Suprapubic skin (tissue), 4 donors: ENCODE data around the gene PSG1. TPM values are rescaled to one million over a fixed set of nuclear protein-coding genes. Genes with fewer than 3 reads are reported as not detected.
"Not testable (repeated sequence)": the region's sequence is repeated elsewhere in the genome, so short reads cannot be mapped to it uniquely, and the experiment has no call there.

Source experiments
- DNase-seq, 2 donors: peaks; one replicate each; pipeline ENCODE4 v3.0.0-alpha.2; 2019; ENCODE audit warnings: low spot score in 2 of 2
- H3K27ac ChIP-seq: fragments of 200-600 bp; sonication (generic); one replicate; pipeline ENCODE4 v1.5.1; 2019
- H3K27me3 ChIP-seq: fragments of 200-600 bp; sonication (generic); one replicate; pipeline ENCODE4 v1.5.1; 2019
- H3K36me3 ChIP-seq: fragments of 200-600 bp; sonication (generic); one replicate; pipeline ENCODE4 v1.5.1; 2019
- H3K4me1 ChIP-seq: fragments of 200-600 bp; sonication (generic); one replicate; pipeline ENCODE4 v1.5.1; 2019
- H3K4me3 ChIP-seq: fragments of 200-600 bp; sonication (generic); one replicate; pipeline ENCODE4 v1.5.1; 2019; ENCODE audit warnings: mild to moderate bottlenecking
- H3K9me3 ChIP-seq: fragments of 200-600 bp; sonication (generic); one replicate; pipeline ENCODE4 v1.5.1; 2019
- CTCF ChIP-seq, 2 donors: fragments of 200-600 bp in 1 of 2; fragments of 450-650 bp in 1 of 2; sonication (generic) in 1 of 2; IDR thresholded peaks; one replicate each; pipeline ENCODE4 v1.5.1; 2016 to 2019; ENCODE audit warnings: antibody characterized with exemption in 2 of 2, mild to moderate bottlenecking in 1 of 2, moderate library complexity in 1 of 2
- EP300 ChIP-seq: sonication (generic); formaldehyde crosslinking; IDR thresholded peaks from one replicate; pipeline ENCODE4 v1.6.1; 2017; ENCODE audit warnings: antibody characterized with exemption
- POLR2A ChIP-seq, 2 donors: fragments of 450-650 bp; IDR thresholded peaks; one replicate each; pipeline ENCODE4 v1.6.1; 2017; ENCODE audit warnings: antibody characterized with exemption in 2 of 2, mild to moderate bottlenecking in 2 of 2, moderate library complexity in 2 of 2
- POLR2AphosphoS5 ChIP-seq, 3 donors: sonication (generic); formaldehyde crosslinking; IDR thresholded peaks; one replicate each; pipeline ENCODE4 v1.6.1; 2017; ENCODE audit warnings: antibody characterized with exemption in 3 of 3
- WGBS: methylation state at CpG from one replicate; pipeline ENCODE4 v1.1.5; 2018; 5-methylcytosine and 5-hydroxymethylcytosine counted together
- total RNA-seq, 4 donors: library from RNA; depleted of rRNA; stranded (reverse); fragments of >200 nt; gene quantifications; one replicate each; pipeline ENCODE4 v1.1.0, GENCODE V29; 2016

PSG1 gene
- total RNA-seq, 4 donors from 2014 or later, result not detected

DNA sequence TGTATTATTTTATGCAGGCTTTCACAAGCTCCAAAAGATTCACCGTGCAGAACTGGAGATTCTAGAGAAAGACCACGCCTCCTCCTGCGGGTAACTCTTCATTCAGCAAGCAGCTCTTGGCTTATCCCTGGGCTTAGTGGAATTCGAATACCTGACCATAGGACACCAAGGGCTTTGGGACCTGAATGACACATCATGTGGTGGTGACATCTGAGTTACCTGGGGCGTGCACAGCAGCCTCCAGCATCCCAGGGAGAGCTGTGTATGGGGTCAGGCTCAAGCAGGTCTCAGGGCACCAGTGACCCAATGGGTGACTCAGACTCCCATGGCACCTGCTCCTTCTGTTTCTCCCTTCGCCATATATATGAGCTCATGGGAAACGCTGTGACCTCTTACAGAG is 10.9 kb upstream of the PSG1 start:
- not testable (repeated sequence) for H3K36me3 ChIP-seq, H3K27ac ChIP-seq, H3K9me3 ChIP-seq, H3K4me1 ChIP-seq, H3K4me3 ChIP-seq, H3K27me3 ChIP-seq
- 88% methylated on average over 7 of the region's 7 CpGs for WGBS
- DNase-seq, result peak in 1 of 2 donors; percentile 53

- not testable (repeated sequence) for H3K27me3 ChIP-seq, H3K36me3 ChIP-seq, H3K4me3 ChIP-seq, H3K4me1 ChIP-seq, H3K27ac ChIP-seq, H3K9me3 ChIP-seq, DNase-seq
Measured at GRCh38 chr19:42887876-42888445, 8.4 kb upstream of the PSG1 start.

DNA sequence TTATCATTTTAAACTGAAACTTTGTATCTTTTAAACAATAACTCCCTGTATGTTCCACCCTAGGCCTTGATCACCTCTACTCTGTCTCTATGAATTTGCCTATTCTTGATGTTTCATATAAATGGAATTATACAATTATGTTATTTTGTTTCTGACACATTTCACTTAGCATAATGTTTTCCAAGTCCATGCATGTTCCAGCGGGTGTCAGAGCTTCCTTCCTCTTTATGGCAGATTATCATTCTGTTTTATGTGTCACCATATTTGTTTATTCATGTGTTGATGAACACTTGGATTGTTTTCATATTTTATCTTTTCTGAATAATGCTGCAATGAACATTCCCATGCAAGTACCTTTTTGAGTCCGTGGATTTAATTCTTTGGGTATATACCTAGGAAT is 3.2 kb upstream of the PSG1 start:
- not testable (repeated sequence) for H3K4me1 ChIP-seq, H3K9me3 ChIP-seq, H3K27ac ChIP-seq, DNase-seq, H3K27me3 ChIP-seq, H3K36me3 ChIP-seq, H3K4me3 ChIP-seq
- WGBS, result 60% methylated on average over 2 of the region's 2 CpGs

DNA sequence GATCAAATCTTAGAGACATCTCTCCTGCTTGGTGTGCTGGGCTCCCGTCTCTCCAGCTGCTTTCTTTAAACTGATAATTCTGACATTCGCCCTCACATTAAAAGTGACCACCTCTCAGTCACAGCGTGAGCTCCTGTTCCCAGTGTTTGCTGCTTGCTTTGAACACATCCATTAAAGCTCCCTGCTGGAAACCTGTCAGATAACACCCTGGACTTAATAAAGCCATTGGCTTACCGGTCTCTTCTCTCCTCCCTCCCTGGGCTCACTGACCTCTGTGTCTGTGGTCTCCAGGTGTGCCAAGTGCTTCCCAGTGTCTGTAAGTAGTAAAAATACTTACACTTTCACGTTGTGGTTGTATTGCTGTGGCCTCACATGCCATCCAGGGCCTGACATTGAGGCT is 2.5 kb upstream of the PSG1 start:
- 84% methylated on average over 5 of the region's 5 CpGs for WGBS
- not testable (repeated sequence) for H3K36me3 ChIP-seq

GRCh38 chr19:42881279-42881678 is 1.8 kb upstream of the PSG1 start:
- H3K9me3 ChIP-seq, DNase-seq, H3K36me3 ChIP-seq, H3K27me3 ChIP-seq, H3K4me1 ChIP-seq, H3K27ac ChIP-seq, H3K4me3 ChIP-seq: not testable (repeated sequence)
- 67% methylated on average over 7 of the region's 8 CpGs for WGBS

More for the DNA sequence above, 2.5 kb upstream of the PSG1 start:
- not testable (repeated sequence) for H3K27me3 ChIP-seq, H3K9me3 ChIP-seq, H3K27ac ChIP-seq, H3K4me1 ChIP-seq, H3K4me3 ChIP-seq
- peak in 1 of 2 donors; percentile 53 for DNase-seq

GRCh38 chr19:42880621-42881020 is 1.1 kb upstream of the PSG1 start:
- H3K4me3 ChIP-seq, H3K4me1 ChIP-seq, H3K36me3 ChIP-seq, H3K27me3 ChIP-seq, H3K27ac ChIP-seq, H3K9me3 ChIP-seq: not testable (repeated sequence)
- 86% methylated on average over 3 of the region's 9 CpGs for WGBS
- peak in 1 of 2 donors; percentile 72 for DNase-seq

DNA sequence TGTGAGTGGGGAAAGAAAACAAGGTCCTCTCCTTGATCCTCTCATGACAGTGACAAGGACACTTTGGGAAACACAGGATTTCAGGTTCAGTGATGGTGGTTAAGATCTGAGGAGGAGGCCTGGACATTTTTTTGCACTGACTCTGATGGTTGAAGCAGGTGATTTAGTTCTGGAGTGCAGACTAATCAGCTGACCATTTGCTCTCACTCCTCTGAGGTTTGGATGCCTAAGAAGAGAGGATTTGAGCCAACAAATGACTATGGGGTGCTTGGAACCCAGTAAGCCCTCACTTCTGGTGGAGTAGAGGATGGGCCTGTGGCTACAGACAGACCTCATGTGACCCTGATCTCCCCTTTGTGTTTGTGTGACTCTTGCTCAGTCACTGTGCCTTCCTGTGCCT is 2.9 kb downstream of the PSG1 start:
- H3K27ac ChIP-seq, DNase-seq: not testable (repeated sequence)

DNA sequence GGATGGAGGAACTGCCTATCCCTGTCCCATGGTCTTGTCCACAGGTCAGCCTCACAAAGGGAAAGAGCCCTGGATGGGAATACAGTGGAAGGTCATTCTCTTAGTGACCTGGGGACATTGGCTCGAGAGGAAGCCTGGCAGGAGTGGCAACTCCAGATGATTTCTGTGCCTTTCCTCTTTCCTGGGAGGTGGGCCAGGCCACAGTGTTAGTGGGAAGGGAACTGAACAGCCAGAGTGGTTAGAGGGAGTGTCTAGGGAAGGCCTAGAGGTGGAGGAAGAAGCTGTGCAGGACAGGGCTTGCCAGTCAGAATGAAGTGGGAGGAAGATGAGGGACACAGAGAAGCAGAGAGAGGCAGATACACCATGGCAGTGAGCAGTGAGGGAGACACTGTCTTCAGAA is 3.6 kb downstream of the PSG1 start:
- H3K9me3 ChIP-seq, H3K4me3 ChIP-seq, DNase-seq, H3K27ac ChIP-seq, H3K4me1 ChIP-seq, H3K36me3 ChIP-seq, H3K27me3 ChIP-seq: not testable (repeated sequence)
- 36% methylated on average over 1 of the region's 1 CpG for WGBS

More for the DNA sequence above, 2.9 kb downstream of the PSG1 start:
- not testable (repeated sequence) for H3K4me3 ChIP-seq, H3K27me3 ChIP-seq, H3K36me3 ChIP-seq, H3K4me1 ChIP-seq, H3K9me3 ChIP-seq

GRCh38 chr19:42874901-42875813 is 4.4 kb downstream of the PSG1 start:
- not testable (repeated sequence) for H3K36me3 ChIP-seq, DNase-seq, H3K4me3 ChIP-seq, H3K27me3 ChIP-seq, H3K4me1 ChIP-seq, H3K9me3 ChIP-seq, H3K27ac ChIP-seq
- 65% methylated on average over 4 of the region's 4 CpGs for WGBS

GRCh38 chr19:42874136-42874535 is 5.4 kb downstream of the PSG1 start:
- H3K27me3 ChIP-seq, H3K9me3 ChIP-seq, H3K4me1 ChIP-seq, DNase-seq, H3K27ac ChIP-seq, H3K4me3 ChIP-seq, H3K36me3 ChIP-seq: not testable (repeated sequence)
- 69% methylated on average over 3 of the region's 3 CpGs for WGBS

DNA sequence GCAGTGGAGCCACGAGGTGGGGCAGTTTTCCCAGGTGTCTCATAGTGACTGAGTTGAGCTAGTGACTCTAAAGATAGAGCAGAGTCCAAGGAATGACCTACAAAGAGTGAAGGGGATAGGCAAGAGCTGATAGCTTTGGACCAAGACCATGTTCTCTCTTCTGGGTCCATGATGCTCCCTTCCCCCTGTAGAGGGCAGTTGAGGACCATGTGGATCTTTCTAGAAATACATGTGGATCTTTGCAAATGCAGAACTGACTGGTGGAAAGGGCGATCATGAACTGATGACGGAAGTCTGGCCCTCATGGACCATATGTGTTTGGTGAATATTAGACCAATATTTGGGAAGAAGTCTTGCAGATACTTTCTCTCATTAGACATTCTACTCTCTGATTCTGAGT is 6.9 kb downstream of the PSG1 start:
- no peaks in the 10 kb centered on the region for H3K9me3 ChIP-seq
- no peak for DNase-seq
- H3K4me1 ChIP-seq, result peaks cover 6% of the 10 kb centered on the region
- H3K4me3 ChIP-seq, result no peak overlapping the region
- no peaks in the 10 kb centered on the region for H3K36me3 ChIP-seq
- H3K27me3 ChIP-seq, result no peaks in the 10 kb centered on the region
- TF ChIP-seq POLR2A (IDR thresholded peaks at IDR 0.05), result no peak
- no peak for TF ChIP-seq CTCF (IDR thresholded peaks at IDR 0.05)
- no peak for TF ChIP-seq EP300
- no peak for TF ChIP-seq POLR2AphosphoS5 (IDR thresholded peaks at IDR 0.05)
- WGBS, result 53% methylated on average over 3 of the region's 3 CpGs
- H3K27ac ChIP-seq, result no peak overlapping the region
